ENCODE results near the gene FSD1.

Gene FSD1

DNA sequence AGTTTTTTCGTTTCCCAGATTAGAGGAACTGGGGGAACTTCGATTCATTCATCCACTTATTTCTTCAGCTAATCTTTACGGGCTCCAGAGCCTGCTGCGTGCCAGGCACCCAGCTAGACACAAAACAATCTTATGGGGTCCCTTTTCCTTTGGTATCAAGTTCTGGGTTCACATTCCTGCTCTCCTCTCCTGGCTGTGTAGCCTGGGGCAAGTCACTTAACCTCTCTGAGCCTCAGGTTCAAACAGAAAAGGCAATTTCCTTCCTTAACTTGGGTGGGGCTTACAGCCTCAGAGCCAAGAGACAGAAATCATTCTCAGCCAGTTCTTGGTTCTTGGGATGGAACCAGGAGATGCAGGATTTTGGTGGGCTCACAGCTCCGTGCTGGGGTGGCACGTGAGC, 19.4 kb upstream of the FSD1 start:
- TF ChIP-seq TAF1 (IDR thresholded peaks at IDR 0.05; ENCODE audit: borderline replicate concordance, insufficient read depth, low read length) (no peak), POLR2AphosphoS5 (IDR thresholded peaks at IDR 0.05; ENCODE audit: low read depth, low read length) (no peak), REST (IDR thresholded peaks at IDR 0.05; ENCODE audit: insufficient read depth in 1 of 2, low read depth in 2 of 2, low read length in 2 of 2) (no peak), FOXP2 (optimal IDR thresholded peaks at IDR 0.05; ENCODE audit: borderline replicate concordance, extremely low read depth, extremely low read length, insufficient read depth) (no peak), SIN3A (IDR thresholded peaks at IDR 0.05; ENCODE audit: borderline replicate concordance, insufficient read depth, low read length) (no peak)

- TF ChIP-seq FOXP2 (optimal IDR thresholded peaks at IDR 0.05; ENCODE audit: borderline replicate concordance, extremely low read depth, extremely low read length, insufficient read depth) (no peak), REST (IDR thresholded peaks at IDR 0.05; ENCODE audit: insufficient read depth in 1 of 2, low read depth in 2 of 2, low read length in 2 of 2) (no peak), SIN3A (IDR thresholded peaks at IDR 0.05; ENCODE audit: borderline replicate concordance, insufficient read depth, low read length) (no peak), TAF1 (IDR thresholded peaks at IDR 0.05; ENCODE audit: borderline replicate concordance, insufficient read depth, low read length) (no peak), POLR2AphosphoS5 (IDR thresholded peaks at IDR 0.05; ENCODE audit: low read depth, low read length) (no peak)
Observed at GRCh38 chr19:4288091-4288777, 16.2 kb upstream of the FSD1 start.

DNA sequence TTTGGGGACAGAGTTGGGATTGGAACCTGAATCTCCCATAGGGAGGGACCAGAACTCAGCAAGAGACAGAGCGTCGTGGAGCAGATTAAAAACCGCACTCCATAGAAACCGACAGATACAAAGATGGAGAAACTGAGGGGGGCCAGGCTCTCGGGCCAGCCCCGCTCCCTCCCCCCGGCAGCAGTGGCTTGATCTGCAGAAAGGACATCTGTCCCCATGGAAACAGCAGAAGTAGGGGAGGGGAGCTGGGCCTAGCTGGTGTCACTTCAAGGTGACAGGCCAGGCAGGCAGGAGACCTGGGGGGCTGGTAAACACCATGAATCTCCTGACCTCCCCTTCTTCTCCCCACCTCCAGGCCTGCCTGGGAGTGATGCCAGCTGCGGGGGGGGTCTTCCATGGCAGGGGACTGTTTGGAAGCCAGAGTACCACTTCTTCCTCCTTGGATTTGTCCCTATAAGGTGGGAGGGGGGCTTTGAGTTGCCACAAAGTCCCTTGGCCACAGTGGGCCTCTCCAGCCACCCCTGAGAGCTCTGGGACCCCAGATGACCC, 13.1 kb upstream of the FSD1 start:
- no peak for TF ChIP-seq FOXP2 (optimal IDR thresholded peaks at IDR 0.05; ENCODE audit: borderline replicate concordance, extremely low read depth, extremely low read length, insufficient read depth)

DNA sequence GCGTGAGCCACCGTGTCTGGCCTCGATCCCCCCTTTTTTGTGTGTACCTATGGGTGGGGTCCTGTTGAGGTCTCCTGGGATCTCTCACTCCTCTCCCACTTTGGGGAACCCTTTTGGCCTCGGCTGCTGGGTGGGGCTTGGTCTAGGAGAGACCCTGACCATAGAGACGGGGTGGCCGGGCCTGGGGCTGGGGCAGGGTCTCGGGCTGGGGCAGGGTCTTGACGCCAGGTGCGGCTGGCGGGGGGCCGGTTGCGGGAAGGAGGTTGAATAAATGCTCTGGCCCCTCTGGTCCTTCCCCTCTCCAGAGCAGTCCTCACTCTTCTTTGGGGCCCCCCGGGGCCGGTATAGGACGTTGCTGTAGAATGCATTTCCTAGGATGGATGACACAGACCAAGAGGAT, 11.9 kb upstream of the FSD1 start:
- TF ChIP-seq SIN3A (IDR thresholded peaks at IDR 0.05; ENCODE audit: borderline replicate concordance, insufficient read depth, low read length) (no peak), POLR2AphosphoS5 (IDR thresholded peaks at IDR 0.05; ENCODE audit: low read depth, low read length) (no peak), REST (IDR thresholded peaks at IDR 0.05; ENCODE audit: insufficient read depth in 1 of 2, low read depth in 2 of 2, low read length in 2 of 2) (no peak), FOXP2 (optimal IDR thresholded peaks at IDR 0.05; ENCODE audit: borderline replicate concordance, extremely low read depth, extremely low read length, insufficient read depth) (no peak), TAF1 (IDR thresholded peaks at IDR 0.05; ENCODE audit: borderline replicate concordance, insufficient read depth, low read length) (no peak)

- TF ChIP-seq SIN3A (IDR thresholded peaks at IDR 0.05; ENCODE audit: borderline replicate concordance, insufficient read depth, low read length) (no peak), REST (IDR thresholded peaks at IDR 0.05; ENCODE audit: insufficient read depth in 1 of 2, low read depth in 2 of 2, low read length in 2 of 2) (no peak), FOXP2 (optimal IDR thresholded peaks at IDR 0.05; ENCODE audit: borderline replicate concordance, extremely low read depth, extremely low read length, insufficient read depth) (no peak), POLR2AphosphoS5 (IDR thresholded peaks at IDR 0.05; ENCODE audit: low read depth, low read length) (no peak), TAF1 (IDR thresholded peaks at IDR 0.05; ENCODE audit: borderline replicate concordance, insufficient read depth, low read length) (no peak)
Observed at GRCh38 chr19:4294389-4294788, 10.0 kb upstream of the FSD1 start.

Data from PFSK-1 (cell line).